Erythroblast (primary cell): ENCODE data around the gene ESYT2.

Experiments used
- GATA1 ChIP-seq: IDR thresholded peaks from 2 replicates; pipeline ENCODE4 v1.6.1; 2011; ENCODE audit warnings: low read depth, mild to moderate bottlenecking, control low read depth, low read length, moderate library complexity
- POLR2A ChIP-seq: IDR thresholded peaks from 2 replicates; pipeline ENCODE4 v1.6.1; 2011; ENCODE audit warnings: mild to moderate bottlenecking, low read length

DNA sequence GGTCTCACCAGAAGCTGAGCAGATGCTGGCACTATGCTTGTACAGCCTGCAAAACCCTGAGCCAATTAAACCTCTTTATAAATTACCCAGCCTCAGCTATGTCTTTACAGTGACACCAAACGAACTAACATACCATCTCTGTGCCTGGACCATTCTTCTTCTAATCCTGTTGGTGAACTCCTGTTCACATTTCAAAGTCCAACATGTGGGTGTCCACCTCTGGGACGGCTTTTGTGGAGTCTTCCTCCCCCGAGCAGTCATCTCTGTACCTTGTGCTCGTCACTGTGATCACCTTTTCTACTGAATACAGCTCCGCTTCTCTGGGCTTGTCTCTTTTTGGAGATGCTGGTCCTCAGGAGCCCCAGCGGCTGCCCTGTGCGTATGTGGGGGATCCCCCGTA is 7.4 kb upstream of the ESYT2 start:
- no peak for TF ChIP-seq POLR2A
- TF ChIP-seq GATA1, result no peak
